Epithelial cell of proximal tubule (primary cell): ENCODE results near the gene MYL6. TPM values are rescaled to one million over a fixed set of nuclear protein-coding genes. Genes with fewer than 3 reads are reported as not detected.

Experiments used
- DNase-seq: peaks from one replicate; pipeline ENCODE4 v3.0.0-alpha.2; 2011; ENCODE audit warnings: low read depth
- H3K4me3 ChIP-seq: 2 replicates; pipeline ENCODE4 v1.5.1; 2011; ENCODE audit warnings: low read depth, mild to moderate bottlenecking, low read length
- CTCF ChIP-seq: conservative IDR thresholded peaks from 2 replicates; pipeline ENCODE4 v1.5.1; 2012; ENCODE audit warnings: low read depth, mild to moderate bottlenecking, low read length
- total RNA-seq: library from RNA; depleted of rRNA; stranded (reverse); fragments of >200 nt; gene quantifications from 2 replicates; pipeline ENCODE4 v1.2.3, GENCODE V29; 2015

Gene MYL6
- total RNA-seq, 1 donor from 2014 or later, result 3,955 TPM

- TF ChIP-seq CTCF, result no peak
- H3K4me3 ChIP-seq, result no peak overlapping the region
- no peak for DNase-seq
These were observed 14.3 kb upstream of the MYL6 start for GRCh38 chr12:56143870-56144269.

GRCh38 chr12:56145217-56145616 lies 12.9 kb upstream of the MYL6 start:
- TF ChIP-seq CTCF, result no peak
- H3K4me3 ChIP-seq, result no peak overlapping the region
- DNase-seq, result no peak

- TF ChIP-seq CTCF, result no peak
- H3K4me3 ChIP-seq, result no peak overlapping the region
- no peak for DNase-seq
These were observed 11.4 kb upstream of the MYL6 start for GRCh38 chr12:56146492-56147460.

- no peak for TF ChIP-seq CTCF
- DNase-seq, result no peak
These were observed 7.6 kb upstream of the MYL6 start for GRCh38 chr12:56150563-56150962.

GRCh38 chr12:56151672-56152131 lies 6.5 kb upstream of the MYL6 start:
- peak; percentile 59 for TF ChIP-seq CTCF

More at GRCh38 chr12:56150563-56150962, 7.6 kb upstream of the MYL6 start:
- H3K4me3 ChIP-seq, result no peak overlapping the region

GRCh38 chr12:56152132-56152755 lies 5.9 kb upstream of the MYL6 start, which contains the start of gene MYL6B:
Gene MYL6B, plus strand, starts transcription at chr12:56152587. Its CDS starts 1,332 bp downstream, at chr12:56153919.
- no peak for TF ChIP-seq CTCF
- peak within 1 kb of the TSS; percentile 86 for H3K4me3 ChIP-seq
- DNase-seq, result no peak

More at GRCh38 chr12:56151672-56152131, 6.5 kb upstream of the MYL6 start:
- H3K4me3 ChIP-seq, result peak overlapping the region; percentile 86
- no peak for DNase-seq
